Endothelial cell of umbilical vein (primary cell): Measurements from ENCODE around the gene PHLDB2. TPM values are rescaled to one million over a fixed set of nuclear protein-coding genes. Genes with fewer than 3 reads are reported as not detected.

Experiments used
- BruUV-seq: library from RNA; stranded (reverse); fragments of 400-500 nt; replicated peaks from 2 replicates; lab custom pipeline; 2021; lab: Mats Ljungman, UMichigan
- CTCF ChIA-PET: fragments of 300-600, 350-600 bp; sonication (Branson Sonifier 250); formaldehyde crosslinking; loops from one replicate; lab custom pipeline; 2021; ENCODE audit warnings: antibody characterized with exemption, inconsistent platforms; lab: Charles Lee
- POLR2A ChIA-PET: fragments of 300-600, 350-600 bp; sonication (Branson Sonifier 250); formaldehyde crosslinking; loops from one replicate; lab custom pipeline; 2021; ENCODE audit warnings: antibody characterized with exemption, inconsistent platforms; lab: Charles Lee
- DNase-seq: peaks from one replicate; pipeline ENCODE4 v3.0.0-alpha.2; 2011; ENCODE audit warnings: low read depth, low spot score
- FAIRE-seq: peaks from 2 replicates; lab custom pipeline; 2011; peaks lifted over from hg19 to GRCh38; lab: Jason Lieb, UNC
- H2AFZ ChIP-seq: 2 replicates; pipeline ENCODE4 v1.6.0; 2012; ENCODE audit warnings: low read depth, low read length, control low read depth, inconsistent platforms
- H3K27ac ChIP-seq: 2 replicates; pipeline ENCODE4 v1.5.1; 2011; ENCODE audit warnings: low read depth, mild to moderate bottlenecking, control low read depth, low read length, moderate library complexity; ENCODE audit not compliant: insufficient read depth
- H3K27me3 ChIP-seq, 2 experiments: 2 replicates each; pipeline versions ENCODE4 v1.6.0 to v1.6.1; 2011; ENCODE audit warnings: low read length in 2 of 2, mixed read lengths in 1 of 2; ENCODE audit not compliant: control insufficient read depth in 2 of 2, insufficient read depth in 2 of 2
- H3K36me3 ChIP-seq, 2 experiments: 2 replicates in 1 of 2; 3 replicates in 1 of 2; pipeline ENCODE4 v1.5.1; 2011; ENCODE audit warnings: low read length in 2 of 2, mild to moderate bottlenecking in 1 of 2, moderate library complexity in 1 of 2; ENCODE audit not compliant: control insufficient read depth in 2 of 2, insufficient read depth in 2 of 2; ENCODE audit errors: extremely low read depth in 1 of 2
- H3K4me1 ChIP-seq: 3 replicates; pipeline ENCODE4 v1.5.1; 2011; ENCODE audit warnings: mild to moderate bottlenecking, low read length; ENCODE audit not compliant: control insufficient read depth, insufficient read depth; ENCODE audit errors: extremely low read depth
- H3K4me2 ChIP-seq: 2 replicates; pipeline ENCODE4 v1.6.1; 2011; ENCODE audit warnings: low read length, control low read depth, mixed read lengths; ENCODE audit not compliant: insufficient read depth
- H3K4me3 ChIP-seq, 3 experiments: fragments of 200-600 bp in 1 of 3; sonication (generic), shearing (Covaris generic) in 1 of 3; replicated peaks in 1 of 3; 2 replicates each; pipeline ENCODE4 v1.5.1; 2011 to 2016; ENCODE audit warnings: control low read depth in 3 of 3, low read length in 3 of 3, mild to moderate bottlenecking in 2 of 3, inconsistent platforms in 1 of 3, low read depth in 1 of 3, moderate library complexity in 1 of 3; ENCODE audit not compliant: insufficient read depth in 1 of 3
- H3K79me2 ChIP-seq: 2 replicates; pipeline ENCODE4 v1.6.0; 2012; ENCODE audit warnings: low read length, inconsistent platforms; ENCODE audit not compliant: control insufficient read depth, insufficient read depth
- H3K9ac ChIP-seq: replicated peaks from 2 replicates; pipeline ENCODE3; 2011; ENCODE audit warnings: low read length, control low read depth; ENCODE audit not compliant: insufficient read depth; ENCODE audit errors: extremely low read depth
- H3K9me1 ChIP-seq: replicated peaks from 3 replicates; pipeline ENCODE4 v1.6.0; 2011; ENCODE audit warnings: mild to moderate bottlenecking, low read length; ENCODE audit not compliant: control insufficient read depth, insufficient read depth; ENCODE audit errors: extremely low read depth
- H3K9me3 ChIP-seq: replicated peaks from 2 replicates; pipeline ENCODE4 v1.5.1; 2012; ENCODE audit warnings: low read length, inconsistent platforms; ENCODE audit not compliant: control insufficient read depth, insufficient read depth
- H4K20me1 ChIP-seq: replicated peaks from 2 replicates; pipeline ENCODE3; 2011; ENCODE audit warnings: mild to moderate bottlenecking, low read length; ENCODE audit not compliant: control insufficient read depth, insufficient read depth; ENCODE audit errors: extremely low read depth
- EZH2 ChIP-seq: IDR thresholded peaks from 2 replicates; pipeline ENCODE4 v1.6.1; 2012; ENCODE audit warnings: borderline replicate concordance, low read depth, mild to moderate bottlenecking, moderate library complexity, low read length, inconsistent platforms; ENCODE audit not compliant: severe bottlenecking
- FOS ChIP-seq: IDR thresholded peaks from 2 replicates; pipeline ENCODE4 v1.6.1; 2011; ENCODE audit warnings: mild to moderate bottlenecking, low read length, moderate library complexity, borderline replicate concordance; ENCODE audit not compliant: insufficient read depth
- GATA2 ChIP-seq: IDR thresholded peaks from 2 replicates; pipeline ENCODE4 v1.7.0; 2011; ENCODE audit warnings: low read depth, mild to moderate bottlenecking, moderate library complexity, mixed read lengths, low read length; ENCODE audit not compliant: insufficient read length, insufficient read depth
- JUN ChIP-seq: IDR thresholded peaks from 2 replicates; pipeline ENCODE4 v1.6.1; 2011; ENCODE audit warnings: borderline replicate concordance, low read depth; ENCODE audit not compliant: insufficient read length, insufficient read depth
- MAX ChIP-seq: IDR thresholded peaks from 2 replicates; pipeline ENCODE4 v1.6.1; 2011; ENCODE audit not compliant: insufficient read depth, insufficient read length
- MYC ChIP-seq: IDR thresholded peaks from one replicate; pipeline ENCODE4 v1.6.1; 2011; ENCODE audit warnings: mild to moderate bottlenecking, low read depth, low read length
- POLR2A ChIP-seq: IDR thresholded peaks from 2 replicates; pipeline ENCODE4 v1.6.1; 2012; ENCODE audit warnings: low read depth, mild to moderate bottlenecking, control low read depth, low read length
- POLR2AphosphoS5 ChIP-seq: IDR thresholded peaks from 2 replicates; pipeline ENCODE4 v1.6.1; 2012; ENCODE audit warnings: low read depth, mild to moderate bottlenecking, control low read depth, low read length, moderate library complexity; ENCODE audit not compliant: insufficient read depth
- dilution Hi-C: fragments of 300-500 bp; cut with MboI; formaldehyde crosslinking; loops from one replicate; pipeline ENCODE4 v1.15.0; 2019; ENCODE audit warnings: low sequenced_read_pairs; ENCODE audit not compliant: extremely low pct_ligation_motif_present
- intact Hi-C: fragments of 100-400 bp; cut with micrococcal nuclease; formaldehyde crosslinking; loops from one replicate; pipeline ENCODE4 v1.10.0; 2022
- polyA plus RNA-seq, 4 experiments: library from polyadenylated mRNA; depleted of rRNA in 3 of 4; stranded (reverse) in 3 of 4; unstranded in 1 of 4; fragments of >200 nt; gene quantifications; 2 replicates each; pipeline versions ENCODE4 v1.2.1 to v1.2.3, GENCODE V29; 2011 to 2012; ENCODE audit warnings: missing spikeins in 1 of 4
- total RNA-seq: library from RNA; stranded (reverse); gene quantifications from 2 replicates; pipeline ENCODE4 v1.2.3, GENCODE V29; 2021
- TF ChIP-seq, protein P1 (sequence below), 2 donors: IDR thresholded peaks; 1 replicate in 1 of 2; 2 replicates in 1 of 2; pipeline ENCODE4 v1.5.1; 2011; ENCODE audit warnings: low read length in 2 of 2, mild to moderate bottlenecking in 2 of 2, moderate library complexity in 2 of 2, control low read depth in 1 of 2, inconsistent platforms in 1 of 2, low read depth in 1 of 2; ENCODE audit not compliant: insufficient read depth in 1 of 2; ENCODE audit errors: extremely low read depth in 1 of 2

Gene PHLDB2
- total and polyA plus RNA-seq, 2 donors (not counting 3 experiments of a cell fraction or from before 2014, with no cell fraction given) = 22.4 to 104 TPM

DNA sequence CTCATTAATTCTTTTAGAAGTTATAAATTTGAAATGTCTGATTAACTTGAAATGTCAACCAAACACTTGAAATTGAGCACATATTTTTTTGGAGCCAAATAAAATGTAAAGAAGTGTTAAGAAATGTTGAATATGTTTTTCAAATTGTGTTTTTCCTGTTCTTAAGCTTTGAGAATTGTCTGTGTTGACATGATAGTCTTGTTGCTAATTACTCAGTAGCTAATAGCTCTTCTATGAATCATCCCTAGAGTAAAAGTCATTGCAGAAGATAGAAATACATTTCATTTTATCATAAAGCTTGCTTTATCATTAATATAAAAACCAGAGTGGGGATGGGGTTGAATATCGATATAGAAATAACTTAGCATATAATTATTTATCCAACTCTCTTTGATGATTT is 77.9 kb downstream of the PHLDB2 start:
- no peak overlapping the region for H2AFZ ChIP-seq
- peak overlapping the region in 2 of 3 experiments; percentile 15 to 28 for H3K4me3 ChIP-seq
- ChIA-PET POLR2A (interaction anchor here (1.6 to 2.0 kb wide), 3 partner anchors 20 to 86 kb away, joined by 5 to 8 read pairs (median 6); no protein-coding TSS in a partner anchor), CTCF (interaction anchor here (0.8 to 2.4 kb wide), 13 partner anchors 14 to 221 kb away, joined by 3 to 19 read pairs (median 6); partner anchors contain the start of gene PHLDB2)
- H3K27ac ChIP-seq = peak overlapping the region; percentile 99
- intact Hi-C loops (loop anchor here (1.0 kb wide), 6 partner anchors 10 to 72 kb away; no protein-coding TSS in a partner anchor), dilution Hi-C loops (no loop called here)
- no TSS peak for BruUV-seq
- H3K9me1 ChIP-seq = no peaks in the 10 kb centered on the region
- H3K9ac ChIP-seq = peak overlapping the region; percentile 76
- H3K4me1 ChIP-seq = peaks cover 65% of the 10 kb centered on the region
- FAIRE-seq = no peak
- peaks cover 2% of the 10 kb centered on the region for H3K79me2 ChIP-seq
- H3K27me3 ChIP-seq = no peaks in the 10 kb centered on the region
- H3K9me3 ChIP-seq = no peaks in the 10 kb centered on the region
- no peaks in the 10 kb centered on the region for H4K20me1 ChIP-seq
- peak; percentile 41 for DNase-seq
- H3K36me3 ChIP-seq = peaks cover 6 to 9% of the 10 kb centered on the region in 2 experiments
- TF ChIP-seq POLR2AphosphoS5 = no peak
- no peak for TF ChIP-seq MYC
- peak; percentile 15 for TF ChIP-seq FOS
- TF ChIP-seq JUN = peak; percentile 10
- H3K4me2 ChIP-seq = peak overlapping the region; percentile 88

DNA sequence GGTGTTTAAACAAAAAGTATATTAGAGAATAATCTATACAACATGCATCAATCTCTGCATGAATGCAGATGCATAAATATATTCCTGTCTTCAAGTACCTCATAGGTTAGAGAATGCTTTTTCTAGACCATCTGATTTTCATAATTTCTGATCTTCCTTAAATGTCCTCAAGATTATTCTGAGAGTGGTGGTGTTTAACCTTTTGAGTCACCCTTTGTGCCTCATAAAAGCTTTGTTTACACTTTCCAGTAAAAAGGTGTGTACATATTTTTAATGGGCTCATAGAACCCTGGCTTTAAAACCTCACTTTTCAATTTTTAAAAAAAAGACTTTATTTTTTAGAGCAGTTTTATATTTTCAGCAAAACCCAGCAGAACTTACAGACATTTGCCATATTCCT is 78.8 kb downstream of the PHLDB2 start:
- dilution Hi-C loops (no loop called here), intact Hi-C loops (no loop called here)
- no peaks in the 10 kb centered on the region for H3K9me3 ChIP-seq
- DNase-seq = no peak
- no peaks in the 10 kb centered on the region for H3K27me3 ChIP-seq
- peaks cover 2% of the 10 kb centered on the region for H3K79me2 ChIP-seq
- peaks cover 6 to 9% of the 10 kb centered on the region in 2 experiments for H3K36me3 ChIP-seq
- H3K9me1 ChIP-seq = no peaks in the 10 kb centered on the region
- H3K4me2 ChIP-seq = no peak overlapping the region
- CTCF ChIA-PET = interaction anchor here (2.4 kb wide), 1 partner anchor 20 kb away, joined by 6 read pairs; no protein-coding TSS in a partner anchor
- no peak for FAIRE-seq
- no peaks in the 10 kb centered on the region for H4K20me1 ChIP-seq
- no peak overlapping the region for H2AFZ ChIP-seq
- BruUV-seq = no TSS peak
- H3K4me3 ChIP-seq = no peak overlapping the region
- H3K4me1 ChIP-seq = peaks cover 56% of the 10 kb centered on the region
- TF ChIP-seq JUN (no peak), MAX (no peak), FOS (no peak), POLR2A (no peak), GATA2 (no peak), POLR2AphosphoS5 (no peak), EZH2 (no peak), MYC (no peak)
- TF ChIP-seq, protein P1, sequence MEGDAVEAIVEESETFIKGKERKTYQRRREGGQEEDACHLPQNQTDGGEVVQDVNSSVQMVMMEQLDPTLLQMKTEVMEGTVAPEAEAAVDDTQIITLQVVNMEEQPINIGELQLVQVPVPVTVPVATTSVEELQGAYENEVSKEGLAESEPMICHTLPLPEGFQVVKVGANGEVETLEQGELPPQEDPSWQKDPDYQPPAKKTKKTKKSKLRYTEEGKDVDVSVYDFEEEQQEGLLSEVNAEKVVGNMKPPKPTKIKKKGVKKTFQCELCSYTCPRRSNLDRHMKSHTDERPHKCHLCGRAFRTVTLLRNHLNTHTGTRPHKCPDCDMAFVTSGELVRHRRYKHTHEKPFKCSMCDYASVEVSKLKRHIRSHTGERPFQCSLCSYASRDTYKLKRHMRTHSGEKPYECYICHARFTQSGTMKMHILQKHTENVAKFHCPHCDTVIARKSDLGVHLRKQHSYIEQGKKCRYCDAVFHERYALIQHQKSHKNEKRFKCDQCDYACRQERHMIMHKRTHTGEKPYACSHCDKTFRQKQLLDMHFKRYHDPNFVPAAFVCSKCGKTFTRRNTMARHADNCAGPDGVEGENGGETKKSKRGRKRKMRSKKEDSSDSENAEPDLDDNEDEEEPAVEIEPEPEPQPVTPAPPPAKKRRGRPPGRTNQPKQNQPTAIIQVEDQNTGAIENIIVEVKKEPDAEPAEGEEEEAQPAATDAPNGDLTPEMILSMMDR (IDR thresholded peaks at IDR 0.05; ENCODE audit: extremely low read depth in 1 of 2, insufficient read depth in 1 of 2, low read depth in 1 of 2, low read length in 2 of 2) = no peak
- H3K9ac ChIP-seq = no peak overlapping the region
- POLR2A ChIA-PET = no interaction called here
- H3K27ac ChIP-seq = peak overlapping the region; percentile 99
